ENCODE data around the gene HPS4. TPM values are rescaled to one million over a fixed set of nuclear protein-coding genes. Genes with fewer than 3 reads are reported as not detected.

The HPS4 gene
- polyA plus RNA-seq, 1 of the 3 experiments (the other 2 are of a cell fraction): 22.5 TPM

DNA sequence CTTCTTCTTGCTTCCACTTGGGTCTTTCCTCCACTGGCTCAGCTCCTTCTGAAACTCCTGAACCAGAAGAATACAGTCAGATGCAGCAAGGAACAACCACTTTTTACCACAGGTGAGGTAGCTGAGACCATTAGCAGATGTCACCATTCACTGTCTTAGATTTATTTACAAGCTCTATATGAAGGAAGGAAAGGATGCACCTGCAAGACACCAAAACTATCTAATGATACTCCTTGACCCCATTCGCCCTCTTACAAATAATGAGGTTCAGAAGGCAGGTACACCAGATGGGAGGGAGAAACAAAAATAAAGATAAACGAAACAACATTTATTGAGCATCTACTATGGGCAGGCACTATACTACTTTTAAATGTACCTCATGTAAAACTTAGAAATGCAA is 18.4 kb upstream of the HPS4 start:
- H3K9ac ChIP-seq: no peak overlapping the region
- no peaks in the 10 kb centered on the region for H3K9me2 ChIP-seq
- POLR2A ChIA-PET: interaction anchor here (0.6 kb wide), 1 partner anchor 1317 kb away, joined by 3 read pairs; no protein-coding TSS in a partner anchor
- CTCF ChIA-PET: interaction anchor here (0.7 to 2.5 kb wide), 9 partner anchors 10 to 170 kb away, joined by 3 to 16 read pairs (median 4); partner anchors contain the start of gene TFIP11
- DNase-seq: no peak
- H3K27me3 ChIP-seq (ENCODE audit: insufficient read depth): no peaks in the 10 kb centered on the region
- no peaks in the 10 kb centered on the region for H3K79me2 ChIP-seq (ENCODE audit: insufficient read depth)
- no peak overlapping the region for H2AFZ ChIP-seq (ENCODE audit: low read depth)
- no peak overlapping the region for H3K4me3 ChIP-seq (ENCODE audit: low read depth in 2 of 2, low read length in 1 of 2)
- H3K4me1 ChIP-seq (ENCODE audit: control insufficient read depth in 1 of 2, insufficient read depth in 2 of 2, low read depth in 1 of 2, low read length in 1 of 2): no peaks in the 10 kb centered on the region
- H3K36me3 ChIP-seq (replicated peaks in 1 of 2; ENCODE audit: control insufficient read depth in 1 of 2, insufficient read depth in 2 of 2, low read length in 1 of 2): peaks cover 70% of the 10 kb centered on the region in 2 experiments
- no peaks in the 10 kb centered on the region for H4K20me1 ChIP-seq (ENCODE audit: insufficient read depth)
- peaks cover 15% of the 10 kb centered on the region for H3F3A ChIP-seq (replicated peaks; ENCODE audit: insufficient read depth)
- no peaks in the 10 kb centered on the region for H3K9me3 ChIP-seq
- 67% methylated on average over 2 of the region's 2 CpGs for WGBS (ENCODE audit: low lambda C conversion rate)
- H3K4me2 ChIP-seq: no peak overlapping the region
- TF ChIP-seq RAD21 (IDR thresholded peaks at IDR 0.05; ENCODE audit: low read length): no peak
- no peak for TF ChIP-seq NRF1 (IDR thresholded peaks at IDR 0.05; ENCODE audit: low read depth, low read length)
- TF ChIP-seq SIN3A (IDR thresholded peaks at IDR 0.05; ENCODE audit: borderline replicate concordance, low read depth, low read length): no peak
- TF ChIP-seq SMC3 (IDR thresholded peaks at IDR 0.05; ENCODE audit: low read depth, low read length): no peak
- no peak for TF ChIP-seq FOXJ3 (CRISPR knock-in tag; IDR thresholded peaks at IDR 0.05)
- TF ChIP-seq MXI1 (IDR thresholded peaks at IDR 0.05; ENCODE audit: low read depth, low read length): no peak
- no peak for TF ChIP-seq FOXM1 (IDR thresholded peaks at IDR 0.05; ENCODE audit: low read depth)
- no peak for TF ChIP-seq RCOR1 (IDR thresholded peaks at IDR 0.05; ENCODE audit: low read length)
- H3K27ac ChIP-seq (ENCODE audit: low read depth in 2 of 2, low read length in 1 of 2): no peak overlapping the region

DNA sequence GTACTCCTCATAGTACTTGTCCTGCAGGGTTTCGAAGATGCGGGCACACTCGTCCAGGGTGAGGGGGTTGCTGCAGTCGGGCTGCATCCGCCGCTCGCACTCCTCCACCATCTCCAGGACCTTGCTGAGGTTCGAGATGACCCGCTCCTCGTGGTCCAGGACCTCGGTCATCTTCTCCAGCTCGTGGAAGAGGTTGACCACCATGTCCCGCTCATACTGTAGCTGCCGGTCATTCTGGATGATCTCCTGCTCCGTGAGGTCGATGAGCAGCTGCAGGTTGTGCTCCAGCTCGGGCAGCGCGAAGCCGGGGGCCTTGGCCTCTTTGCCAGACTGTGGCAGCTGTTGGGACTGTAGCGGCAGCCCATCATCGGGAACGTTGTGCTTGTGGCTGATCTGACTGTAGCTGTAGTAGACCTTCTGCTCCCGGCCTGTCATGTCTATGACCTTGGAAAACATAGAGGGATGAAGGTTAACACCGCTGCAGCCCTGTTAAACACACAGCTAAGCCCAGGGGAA is 15.7 kb upstream of the HPS4 start:
- H2AFZ ChIP-seq (ENCODE audit: low read depth): no peak overlapping the region
- no peaks in the 10 kb centered on the region for H3K27me3 ChIP-seq (ENCODE audit: insufficient read depth)
- WGBS (ENCODE audit: low lambda C conversion rate): 86% methylated on average over 11 of the region's 25 CpGs
- H3K9ac ChIP-seq: no peak overlapping the region
- no peak for DNase-seq
- H3K9me3 ChIP-seq: no peaks in the 10 kb centered on the region
- H3K36me3 ChIP-seq (replicated peaks in 1 of 2; ENCODE audit: control insufficient read depth in 1 of 2, insufficient read depth in 2 of 2, low read length in 1 of 2): peaks cover 68 to 73% of the 10 kb centered on the region in 2 experiments
- H3K9me2 ChIP-seq: no peaks in the 10 kb centered on the region
- H3K4me3 ChIP-seq (ENCODE audit: low read depth in 2 of 2, low read length in 1 of 2): no peak overlapping the region
- no peaks in the 10 kb centered on the region for H3K4me1 ChIP-seq (ENCODE audit: control insufficient read depth in 1 of 2, insufficient read depth in 2 of 2, low read depth in 1 of 2, low read length in 1 of 2)
- POLR2A ChIA-PET: no interaction called here
- no peaks in the 10 kb centered on the region for H4K20me1 ChIP-seq (ENCODE audit: insufficient read depth)
- H3F3A ChIP-seq (replicated peaks; ENCODE audit: insufficient read depth): peaks cover 15% of the 10 kb centered on the region
- H3K27ac ChIP-seq (ENCODE audit: low read depth in 2 of 2, low read length in 1 of 2): no peak overlapping the region
- TF ChIP-seq RCOR1 (IDR thresholded peaks at IDR 0.05; ENCODE audit: low read length): no peak
- no peak for TF ChIP-seq FOSL2 (IDR thresholded peaks at IDR 0.05; ENCODE audit: borderline replicate concordance, low read depth)
- H3K4me2 ChIP-seq: no peak overlapping the region
- H3K79me2 ChIP-seq (ENCODE audit: insufficient read depth): no peaks in the 10 kb centered on the region
- CTCF ChIA-PET: no interaction called here

DNA sequence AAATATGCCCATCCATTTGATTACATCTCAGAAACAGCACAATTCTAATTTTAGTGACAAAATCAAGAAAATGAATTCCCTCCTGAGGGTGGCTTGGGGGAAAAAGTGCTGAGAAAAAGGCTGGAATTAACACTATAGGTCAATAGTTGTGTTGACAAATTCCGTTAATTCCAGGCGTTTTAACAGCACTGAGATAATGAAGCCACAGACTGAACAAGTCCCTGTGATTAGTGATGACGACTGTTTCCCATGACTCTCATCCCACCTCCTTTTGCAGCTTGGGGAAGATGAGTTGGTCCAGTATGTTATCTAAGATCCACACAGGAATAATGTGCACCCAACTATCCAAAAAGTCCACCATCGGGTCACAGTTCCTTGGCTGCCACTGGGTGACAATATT is 12.9 kb upstream of the HPS4 start:
- Histone ChIP-seq H3K4me1 (ENCODE audit: control insufficient read depth in 1 of 2, insufficient read depth in 2 of 2, low read depth in 1 of 2, low read length in 1 of 2) (no peaks in the 10 kb centered on the region), H3K27me3 (ENCODE audit: insufficient read depth) (no peaks in the 10 kb centered on the region), H3K4me3 (ENCODE audit: low read depth in 2 of 2, low read length in 1 of 2) (no peak overlapping the region), H2AFZ (ENCODE audit: low read depth) (no peak overlapping the region), H3K79me2 (ENCODE audit: insufficient read depth) (no peaks in the 10 kb centered on the region), H3K36me3 (replicated peaks in 1 of 2; ENCODE audit: control insufficient read depth in 1 of 2, insufficient read depth in 2 of 2, low read length in 1 of 2) (peaks cover 64 to 74% of the 10 kb centered on the region in 2 experiments), H4K20me1 (ENCODE audit: insufficient read depth) (no peaks in the 10 kb centered on the region), H3K9ac (no peak overlapping the region), H3F3A (replicated peaks; ENCODE audit: insufficient read depth) (peaks cover 10% of the 10 kb centered on the region), H3K27ac (ENCODE audit: low read depth in 2 of 2, low read length in 1 of 2) (no peak overlapping the region), H3K9me3 (no peaks in the 10 kb centered on the region), H3K9me2 (no peaks in the 10 kb centered on the region), H3K4me2 (no peak overlapping the region)
- POLR2A ChIA-PET: no interaction called here
- CTCF ChIA-PET: no interaction called here
- WGBS (ENCODE audit: low lambda C conversion rate): 94% methylated on average over 4 of the region's 4 CpGs
- DNase-seq: no peak
- TF ChIP-seq RXRA (IDR thresholded peaks at IDR 0.05; ENCODE audit: borderline replicate concordance, low read depth) (no peak), MEF2A (IDR thresholded peaks at IDR 0.05; ENCODE audit: borderline replicate concordance, low read depth) (no peak), NFIC (IDR thresholded peaks at IDR 0.05; ENCODE audit: borderline replicate concordance) (no peak), POLR2AphosphoS5 (IDR thresholded peaks at IDR 0.05; ENCODE audit: low read depth, low read length) (no peak), TCF12 (IDR thresholded peaks at IDR 0.05) (no peak), NRF1 (IDR thresholded peaks at IDR 0.05; ENCODE audit: low read depth, low read length) (no peak), FOSL2 (IDR thresholded peaks at IDR 0.05; ENCODE audit: borderline replicate concordance, low read depth) (no peak), RCOR1 (IDR thresholded peaks at IDR 0.05; ENCODE audit: low read length) (no peak)
- TF ChIP-seq, protein P1, sequence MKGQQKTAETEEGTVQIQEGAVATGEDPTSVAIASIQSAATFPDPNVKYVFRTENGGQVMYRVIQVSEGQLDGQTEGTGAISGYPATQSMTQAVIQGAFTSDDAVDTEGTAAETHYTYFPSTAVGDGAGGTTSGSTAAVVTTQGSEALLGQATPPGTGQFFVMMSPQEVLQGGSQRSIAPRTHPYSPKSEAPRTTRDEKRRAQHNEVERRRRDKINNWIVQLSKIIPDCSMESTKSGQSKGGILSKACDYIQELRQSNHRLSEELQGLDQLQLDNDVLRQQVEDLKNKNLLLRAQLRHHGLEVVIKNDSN (IDR thresholded peaks at IDR 0.05; ENCODE audit: borderline replicate concordance, low read depth): no peak
- TF ChIP-seq, protein P2, sequence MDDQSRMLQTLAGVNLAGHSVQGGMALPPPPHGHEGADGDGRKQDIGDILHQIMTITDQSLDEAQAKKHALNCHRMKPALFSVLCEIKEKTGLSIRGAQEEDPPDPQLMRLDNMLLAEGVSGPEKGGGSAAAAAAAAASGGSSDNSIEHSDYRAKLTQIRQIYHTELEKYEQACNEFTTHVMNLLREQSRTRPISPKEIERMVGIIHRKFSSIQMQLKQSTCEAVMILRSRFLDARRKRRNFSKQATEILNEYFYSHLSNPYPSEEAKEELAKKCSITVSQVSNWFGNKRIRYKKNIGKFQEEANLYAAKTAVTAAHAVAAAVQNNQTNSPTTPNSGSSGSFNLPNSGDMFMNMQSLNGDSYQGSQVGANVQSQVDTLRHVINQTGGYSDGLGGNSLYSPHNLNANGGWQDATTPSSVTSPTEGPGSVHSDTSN (IDR thresholded peaks at IDR 0.05): no peak
- TF ChIP-seq, protein P3, sequence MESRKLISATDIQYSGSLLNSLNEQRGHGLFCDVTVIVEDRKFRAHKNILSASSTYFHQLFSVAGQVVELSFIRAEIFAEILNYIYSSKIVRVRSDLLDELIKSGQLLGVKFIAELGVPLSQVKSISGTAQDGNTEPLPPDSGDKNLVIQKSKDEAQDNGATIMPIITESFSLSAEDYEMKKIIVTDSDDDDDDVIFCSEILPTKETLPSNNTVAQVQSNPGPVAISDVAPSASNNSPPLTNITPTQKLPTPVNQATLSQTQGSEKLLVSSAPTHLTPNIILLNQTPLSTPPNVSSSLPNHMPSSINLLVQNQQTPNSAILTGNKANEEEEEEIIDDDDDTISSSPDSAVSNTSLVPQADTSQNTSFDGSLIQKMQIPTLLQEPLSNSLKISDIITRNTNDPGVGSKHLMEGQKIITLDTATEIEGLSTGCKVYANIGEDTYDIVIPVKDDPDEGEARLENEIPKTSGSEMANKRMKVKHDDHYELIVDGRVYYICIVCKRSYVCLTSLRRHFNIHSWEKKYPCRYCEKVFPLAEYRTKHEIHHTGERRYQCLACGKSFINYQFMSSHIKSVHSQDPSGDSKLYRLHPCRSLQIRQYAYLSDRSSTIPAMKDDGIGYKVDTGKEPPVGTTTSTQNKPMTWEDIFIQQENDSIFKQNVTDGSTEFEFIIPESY (IDR thresholded peaks at IDR 0.05; ENCODE audit: borderline replicate concordance, low read depth): no peak
- TF ChIP-seq, protein P4, sequence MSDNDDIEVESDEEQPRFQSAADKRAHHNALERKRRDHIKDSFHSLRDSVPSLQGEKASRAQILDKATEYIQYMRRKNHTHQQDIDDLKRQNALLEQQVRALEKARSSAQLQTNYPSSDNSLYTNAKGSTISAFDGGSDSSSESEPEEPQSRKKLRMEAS (IDR thresholded peaks at IDR 0.05; ENCODE audit: low read depth): no peak

Measured in SK-N-SH (cell line).